ENCODE results near the gene HOGA1. TPM values are rescaled to one million over a fixed set of nuclear protein-coding genes. Genes with fewer than 3 reads are reported as not detected.

HOGA1 gene
- polyA plus RNA-seq, 1 donor (not counting 4 experiments of a cell fraction or from before 2014, with no cell fraction given) = 1.0 TPM

GRCh38 chr10:97587183-97587582, 3.0 kb downstream of the HOGA1 start:
- H2AFZ ChIP-seq (ENCODE audit: control insufficient read depth, low read length) = no peak overlapping the region
- no peak overlapping the region for H3K27ac ChIP-seq (ENCODE audit: control insufficient read depth, insufficient read depth, low read length)
- H3K36me3 ChIP-seq (ENCODE audit: control insufficient read depth in 2 of 2, extremely low read depth in 1 of 2, insufficient read depth in 2 of 2, low read length in 2 of 2) = no peaks in the 10 kb centered on the region
- no peaks in the 10 kb centered on the region for H4K20me1 ChIP-seq (ENCODE audit: control insufficient read depth, extremely low read depth, insufficient read depth, low read length)
- H3K4me3 ChIP-seq (ENCODE audit: control insufficient read depth in 2 of 3, extremely low read depth in 1 of 3, insufficient read depth in 2 of 3, low read depth in 1 of 3, low read length in 3 of 3) = no peak overlapping the region
- H3K9ac ChIP-seq (ENCODE audit: control insufficient read depth, extremely low read depth, insufficient read depth, low read length) = no peak overlapping the region
- DNase-seq (ENCODE audit: low read depth, low spot score) (no peak), FAIRE-seq (no peak)
- dilution Hi-C loops (cut with MboI; ENCODE audit: extremely low pct_ligation_motif_present, low sequenced_read_pairs) = no loop called here
- no peaks in the 10 kb centered on the region for H3K9me3 ChIP-seq (ENCODE audit: control insufficient read depth, low read depth, low read length)
- no peaks in the 10 kb centered on the region for H3K27me3 ChIP-seq (ENCODE audit: control insufficient read depth, extremely low read depth, insufficient read depth, low read length)
- peaks cover 16% of the 10 kb centered on the region for H3K4me1 ChIP-seq (ENCODE audit: control insufficient read depth, extremely low read depth, insufficient read depth, low read length)
- no peak for TF ChIP-seq CTCF (optimal IDR thresholded peaks at IDR 0.05 in 1 of 3, IDR thresholded peaks at IDR 0.05 in 1 of 3, conservative IDR thresholded peaks at IDR 0.05 in 1 of 3; ENCODE audit: extremely low read depth in 1 of 3, insufficient read depth in 2 of 3, low read length in 3 of 3)
- TF ChIP-seq EZH2 (IDR thresholded peaks at IDR 0.05; ENCODE audit: low read length) = no peak
- H3K9me1 ChIP-seq (ENCODE audit: control insufficient read depth, extremely low read depth, insufficient read depth, low read length) = no peaks in the 10 kb centered on the region
- H3K79me2 ChIP-seq (ENCODE audit: control insufficient read depth, insufficient read depth, low read length) = no peaks in the 10 kb centered on the region
- no peak overlapping the region for H3K4me2 ChIP-seq (ENCODE audit: control insufficient read depth, extremely low read depth, insufficient read depth, low read depth, low read length)

- no peak within 1 kb of the TSS for H3K27ac ChIP-seq (ENCODE audit: control insufficient read depth, insufficient read depth, low read length)
- dilution Hi-C loops (cut with MboI; ENCODE audit: extremely low pct_ligation_motif_present, low sequenced_read_pairs) = no loop called here
- no peaks in the 10 kb centered on the region for H3K27me3 ChIP-seq (ENCODE audit: control insufficient read depth, extremely low read depth, insufficient read depth, low read length)
- peaks cover 6% of the 10 kb centered on the region for H3K4me1 ChIP-seq (ENCODE audit: control insufficient read depth, extremely low read depth, insufficient read depth, low read length)
- no peak within 1 kb of the TSS for H3K4me2 ChIP-seq (ENCODE audit: control insufficient read depth, extremely low read depth, insufficient read depth, low read depth, low read length)
- H4K20me1 ChIP-seq (ENCODE audit: control insufficient read depth, extremely low read depth, insufficient read depth, low read length) = no peaks in the 10 kb centered on the region
- no peak within 1 kb of the TSS for H2AFZ ChIP-seq (ENCODE audit: control insufficient read depth, low read length)
- no peak for TF ChIP-seq EZH2 (IDR thresholded peaks at IDR 0.05; ENCODE audit: low read length)
- no peak for TF ChIP-seq CTCF (optimal IDR thresholded peaks at IDR 0.05 in 1 of 3, IDR thresholded peaks at IDR 0.05 in 1 of 3, conservative IDR thresholded peaks at IDR 0.05 in 1 of 3; ENCODE audit: extremely low read depth in 1 of 3, insufficient read depth in 2 of 3, low read length in 3 of 3)
- no peak for FAIRE-seq
- H3K4me3 ChIP-seq (ENCODE audit: control insufficient read depth in 2 of 3, extremely low read depth in 1 of 3, insufficient read depth in 2 of 3, low read depth in 1 of 3, low read length in 3 of 3) = no peak within 1 kb of the TSS
- no peaks in the 10 kb centered on the region for H3K36me3 ChIP-seq (ENCODE audit: control insufficient read depth in 2 of 2, extremely low read depth in 1 of 2, insufficient read depth in 2 of 2, low read length in 2 of 2)
- no peak within 1 kb of the TSS for H3K9ac ChIP-seq (ENCODE audit: control insufficient read depth, extremely low read depth, insufficient read depth, low read length)
- H3K9me1 ChIP-seq (ENCODE audit: control insufficient read depth, extremely low read depth, insufficient read depth, low read length) = no peaks in the 10 kb centered on the region
- H3K79me2 ChIP-seq (ENCODE audit: control insufficient read depth, insufficient read depth, low read length) = no peaks in the 10 kb centered on the region
- no peak for DNase-seq (ENCODE audit: low read depth, low spot score)
- no peaks in the 10 kb centered on the region for H3K9me3 ChIP-seq (ENCODE audit: control insufficient read depth, low read depth, low read length)
Observed at GRCh38 chr10:97589479-97589878, 5.3 kb downstream of the HOGA1 start, which contains the start of gene C10orf62. C10orf62 (plus strand) TSS chr10:97589721; CDS start chr10:97589898, 177 bp downstream.

All from keratinocyte (primary cell).